ENCODE measurements around the gene RPS6KB1.
"Not testable (repeated sequence)": the region's sequence is repeated elsewhere in the genome, so short reads cannot be mapped to it uniquely, and the experiment has no call there.

The RPS6KB1 gene
- total RNA-seq = 77.3 to 120 (median 79.9) reads per million in 4 experiments

GRCh38 chr17:59892924-59893675 lies at the start of gene RPS6KB1, which contains the start of gene TUBD1:
Gene RPS6KB1 (plus strand): TSS chr17:59893121. CDS start chr17:59893185, 64 bp downstream.
Gene TUBD1 (minus strand): TSS chr17:59892943. CDS start chr17:59891002, 1,941 bp downstream.
- peak; percentile 94 for DNase-seq

- no peak for DNase-seq
These were observed 47.9 kb upstream of the RPS6KB1 start for GRCh38 chr17:59844884-59845594.

- no peak for DNase-seq
These were observed 47.1 kb upstream of the RPS6KB1 start for GRCh38 chr17:59845595-59846393.

- no peak for DNase-seq
These were observed 46.3 kb upstream of the RPS6KB1 start for GRCh38 chr17:59846394-59847165.

- DNase-seq = no peak
These were observed 44.6 kb upstream of the RPS6KB1 start for GRCh38 chr17:59848385-59848668.

GRCh38 chr17:59848778-59849177 lies 44.1 kb upstream of the RPS6KB1 start:
- no peak for DNase-seq

GRCh38 chr17:59850311-59850710 lies 42.6 kb upstream of the RPS6KB1 start:
- DNase-seq = not testable (repeated sequence)

GRCh38 chr17:59851439-59852375 lies 41.2 kb upstream of the RPS6KB1 start:
- no peak for DNase-seq

GRCh38 chr17:59852847-59853167 lies 40.1 kb upstream of the RPS6KB1 start:
- not testable (repeated sequence) for DNase-seq

- DNase-seq = no peak
These were observed 39.6 kb upstream of the RPS6KB1 start for GRCh38 chr17:59853168-59853918.

- DNase-seq = not testable (repeated sequence)
These were observed 38.8 kb upstream of the RPS6KB1 start for GRCh38 chr17:59853919-59854729.

- no peak for DNase-seq
These were observed 35.8 kb upstream of the RPS6KB1 start for GRCh38 chr17:59856859-59857794.

GRCh38 chr17:59858167-59858816 lies 34.6 kb upstream of the RPS6KB1 start:
- no peak for DNase-seq

- no peak for DNase-seq
These were observed 34.0 kb upstream of the RPS6KB1 start for GRCh38 chr17:59858932-59859331.

- DNase-seq = no peak
These were observed 33.4 kb upstream of the RPS6KB1 start for GRCh38 chr17:59859444-59860025.

GRCh38 chr17:59863616-59864015 lies 29.3 kb upstream of the RPS6KB1 start:
- DNase-seq = no peak

- no peak for DNase-seq
These were observed 23.0 kb upstream of the RPS6KB1 start for GRCh38 chr17:59869941-59870218.

GRCh38 chr17:59870482-59870881 lies 22.4 kb upstream of the RPS6KB1 start:
- DNase-seq = no peak

Measured in effector CD8-positive, alpha-beta T cell (primary cell).